NCI-H510A treated with DMSO at 0.1 percent for 48 hours (cell line): ENCODE data around the gene BZW1.
"Not testable (repeated sequence)": the region's sequence is repeated elsewhere in the genome, so short reads cannot be mapped to it uniquely, and the experiment has no call there.

ENCODE experiments used
- DNase-seq: peaks from one replicate; lab custom pipeline; 2025; lab: John Stamatoyannopoulos, UW

BZW1 gene

DNA sequence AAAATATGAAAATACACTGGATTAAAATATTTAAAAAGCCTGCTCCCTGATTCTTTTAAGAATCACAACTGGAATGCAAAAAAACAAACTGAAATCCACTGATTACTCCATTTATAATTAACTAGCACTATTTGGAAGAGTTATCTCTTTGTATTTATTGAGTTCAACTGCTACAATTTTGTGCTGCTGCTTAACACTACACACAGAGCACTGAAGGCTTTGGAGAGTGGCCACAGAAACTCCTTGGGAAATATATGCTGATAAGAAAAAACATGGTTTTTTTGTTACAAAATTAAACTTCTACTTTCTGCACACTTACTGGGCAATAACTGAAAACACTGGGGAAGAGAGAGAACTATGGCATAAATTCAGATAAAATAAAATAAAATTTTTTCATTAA lies 19.8 kb upstream of the BZW1 start:
- DNase-seq: no peak

DNA sequence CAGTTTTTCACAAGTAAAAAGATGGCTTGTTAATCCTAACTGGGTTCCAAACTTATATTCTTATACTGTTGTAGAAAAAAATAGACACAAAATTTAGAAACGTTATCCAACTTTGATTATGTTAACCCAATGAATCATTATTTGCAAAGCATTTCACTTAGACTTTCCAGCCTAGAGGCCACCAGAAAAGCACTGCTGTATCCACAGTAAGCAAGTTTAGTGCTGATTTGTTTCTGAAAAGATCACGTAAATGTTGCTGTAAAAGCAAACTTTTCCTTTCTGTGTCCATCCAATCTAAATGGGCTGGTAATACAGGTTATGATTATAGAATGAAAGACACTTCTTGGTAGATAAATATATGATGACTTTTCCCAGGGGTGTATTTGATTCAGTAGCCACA lies 17.6 kb upstream of the BZW1 start:
- DNase-seq: no peak

DNA sequence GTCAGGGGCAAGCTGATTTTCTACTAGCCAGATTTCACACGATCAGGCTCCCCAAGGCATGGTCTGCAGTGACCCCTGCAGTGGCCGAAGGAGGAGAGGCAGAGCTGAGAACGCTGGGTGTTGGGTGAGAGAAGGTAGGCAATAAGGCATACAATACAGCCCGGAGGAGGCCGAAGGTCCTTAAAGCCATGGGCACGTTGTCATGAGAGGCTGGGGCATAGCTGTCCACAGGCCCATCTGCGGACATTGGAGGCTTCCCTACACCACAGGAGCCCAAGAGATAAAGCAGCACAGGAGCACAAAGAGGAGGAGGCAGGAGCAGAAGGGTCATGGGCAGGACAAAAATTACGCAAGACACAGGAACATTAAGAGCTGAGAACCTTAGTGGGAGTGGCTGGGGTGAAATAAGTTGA lies 16.7 kb upstream of the BZW1 start:
- DNase-seq: no peak

DNA sequence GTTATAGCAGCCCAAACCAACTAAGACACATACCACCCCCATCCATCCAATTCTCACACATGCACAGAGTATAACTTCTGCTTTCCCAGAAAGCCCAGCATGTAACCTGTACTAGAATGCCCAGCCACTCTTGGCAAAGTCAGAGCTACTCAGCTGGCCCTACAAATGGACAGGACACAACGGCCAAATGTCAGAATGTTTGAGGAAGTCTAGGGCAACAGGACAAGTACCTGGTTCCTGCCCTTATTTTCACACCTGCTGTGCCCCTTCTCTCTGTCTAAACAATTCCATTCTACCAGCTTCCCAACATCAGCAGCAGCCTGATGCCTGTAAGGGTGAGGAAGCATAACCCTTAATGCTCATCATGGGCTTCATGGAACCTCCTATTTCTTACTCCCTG lies 15.1 kb upstream of the BZW1 start:
- peak; percentile 15 for DNase-seq

DNA sequence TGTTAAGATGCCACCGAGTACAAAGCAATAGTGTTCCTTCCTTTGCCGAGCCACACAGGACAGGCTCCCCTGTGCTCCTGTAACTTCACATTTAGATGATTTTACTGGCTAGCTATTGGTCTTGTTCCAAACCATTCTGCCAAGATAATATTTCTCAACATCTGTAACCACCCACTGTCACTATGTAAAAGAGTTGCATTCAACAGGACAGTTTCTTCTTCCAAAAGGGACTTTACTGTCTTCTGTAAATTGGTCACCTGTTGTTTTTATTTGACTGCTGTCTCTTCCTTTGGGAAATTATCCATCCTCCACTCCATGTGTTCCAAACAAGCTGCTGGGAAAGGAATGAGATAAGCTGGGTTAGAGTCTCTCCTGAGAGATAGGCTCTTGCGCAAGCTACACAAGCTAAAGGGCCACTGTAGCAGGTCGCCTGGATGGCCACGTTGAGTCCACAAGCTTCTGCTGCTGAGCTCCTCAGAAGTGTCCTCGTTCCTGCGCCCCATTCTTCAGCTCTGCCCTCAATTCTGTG lies 14.4 kb upstream of the BZW1 start:
- no peak for DNase-seq

DNA sequence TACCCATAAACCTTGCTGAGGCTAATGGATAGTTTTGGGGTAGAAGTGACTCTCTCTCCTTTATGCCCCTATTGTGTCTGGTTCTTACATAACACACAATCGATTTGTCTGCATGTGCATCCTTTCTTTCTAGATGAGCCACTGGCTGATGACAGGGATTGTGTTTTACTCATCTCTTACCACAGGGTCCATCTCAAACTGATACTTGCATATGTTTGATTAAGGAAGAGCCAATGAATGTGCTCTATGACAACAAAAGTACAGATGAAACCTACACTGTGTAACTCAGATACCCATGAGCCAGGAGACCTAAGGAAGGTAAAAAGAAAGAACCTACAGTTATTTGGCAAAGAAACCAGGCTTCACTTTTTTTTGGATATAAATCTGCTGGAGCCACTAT lies 13.2 kb upstream of the BZW1 start:
- DNase-seq: no peak

DNA sequence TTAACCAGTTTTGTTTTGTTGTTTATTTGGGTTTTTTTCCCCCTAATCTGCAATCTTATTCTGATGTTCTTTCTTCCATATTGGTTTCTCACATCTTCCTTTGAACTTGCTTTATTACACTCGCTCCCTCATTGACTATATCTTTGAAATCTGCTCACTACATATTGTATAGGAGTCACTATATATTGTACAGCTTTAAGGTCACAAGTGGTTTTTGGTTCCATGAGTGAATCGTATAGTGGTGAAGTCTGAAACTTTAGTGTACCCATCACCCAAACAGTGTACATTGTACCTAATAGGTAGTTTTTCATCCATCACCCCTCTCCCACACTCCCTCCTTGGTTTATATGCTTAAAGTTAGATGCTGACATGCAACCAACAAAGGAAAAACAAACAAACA lies 11.3 kb upstream of the BZW1 start:
- DNase-seq: no peak

DNA sequence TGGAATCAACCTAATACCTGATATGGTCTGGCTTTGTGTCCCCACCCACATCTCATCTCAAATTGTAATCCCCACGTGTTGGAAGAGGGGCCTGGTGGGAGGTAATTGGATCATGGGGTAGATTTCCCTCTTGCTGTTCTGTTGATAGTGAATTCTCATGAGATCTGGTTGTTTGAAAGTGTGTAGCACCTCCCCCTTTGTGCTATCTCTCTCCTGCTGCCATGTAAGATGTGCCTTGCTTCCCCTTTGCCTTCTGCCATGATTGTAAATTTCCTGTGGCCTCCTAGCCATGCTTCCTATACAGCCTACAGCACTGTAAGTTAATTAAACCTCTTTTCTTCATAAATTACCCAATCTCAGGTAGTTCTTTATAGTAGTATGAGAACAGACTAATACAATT lies 10.3 kb upstream of the BZW1 start:
- DNase-seq: not testable (repeated sequence)

DNA sequence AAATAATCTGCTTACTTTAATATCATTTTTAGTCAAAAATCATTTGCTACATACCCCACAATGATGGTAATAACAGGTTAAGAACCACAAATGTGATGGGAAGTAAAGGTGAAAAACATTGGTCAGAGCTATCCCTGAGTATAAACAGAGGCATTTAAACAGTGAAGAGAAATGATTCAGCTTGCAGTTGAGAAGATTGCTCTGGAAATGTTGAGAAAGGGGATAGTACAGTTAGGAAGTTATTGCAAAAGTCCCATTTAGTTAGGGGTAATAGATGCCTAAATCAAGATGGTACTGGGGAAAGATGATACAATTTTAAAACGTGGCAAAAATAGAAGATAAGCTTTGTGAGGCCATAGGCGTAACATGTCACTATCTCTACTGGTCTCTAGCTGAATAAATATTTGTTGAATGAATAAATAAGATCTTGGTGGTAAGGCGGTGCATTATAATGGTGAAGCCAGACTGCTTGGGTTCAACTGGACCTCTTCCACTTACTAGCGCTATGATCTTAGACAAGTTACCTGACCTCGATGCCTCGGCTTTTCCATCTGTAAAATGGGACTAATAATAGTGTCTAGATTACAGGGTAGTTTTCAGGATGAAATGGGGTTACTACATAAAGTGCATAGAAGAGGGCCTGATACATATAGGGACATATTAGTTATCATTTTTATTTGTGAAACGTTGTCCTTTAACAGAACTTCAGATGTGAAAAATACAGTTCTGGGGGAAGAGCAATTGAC lies 2.0 kb upstream of the BZW1 start:
- no peak for DNase-seq

DNA sequence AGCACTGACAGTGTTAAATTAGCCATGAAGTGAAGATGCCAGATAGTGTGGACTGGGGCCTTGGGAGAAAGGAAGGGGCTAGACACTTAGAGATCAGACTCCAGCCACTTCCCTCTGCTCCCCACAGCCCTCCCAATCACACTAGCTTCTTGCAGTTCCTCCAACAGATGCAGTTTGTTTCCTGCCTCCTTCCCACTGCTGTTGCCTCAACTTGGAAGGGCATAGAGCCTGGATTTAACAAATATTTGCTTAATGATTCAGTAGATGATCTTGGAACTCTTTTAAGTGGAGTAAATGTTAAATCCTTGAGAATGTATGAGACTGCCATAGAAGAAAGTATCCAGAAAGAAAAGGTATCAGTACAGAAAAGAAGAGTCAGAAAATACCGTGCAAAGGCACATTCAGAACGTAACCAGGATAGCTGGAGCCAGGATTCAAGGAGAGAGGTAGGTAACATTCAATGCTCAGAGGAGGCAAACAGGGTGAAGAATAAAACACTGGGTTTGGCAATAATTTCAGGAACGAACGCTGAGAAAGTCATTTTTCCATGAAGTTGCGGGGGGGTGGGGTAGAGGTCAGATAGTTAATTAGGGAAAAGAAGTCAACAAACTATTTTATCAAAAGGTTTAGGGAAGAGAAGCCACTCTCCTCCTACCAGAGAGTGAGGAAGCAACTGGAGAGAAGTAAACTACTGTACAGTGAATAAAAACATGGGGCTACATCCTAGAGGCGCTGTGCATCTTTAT lies 1.3 kb upstream of the BZW1 start:
- DNase-seq: peak; percentile 7

DNA sequence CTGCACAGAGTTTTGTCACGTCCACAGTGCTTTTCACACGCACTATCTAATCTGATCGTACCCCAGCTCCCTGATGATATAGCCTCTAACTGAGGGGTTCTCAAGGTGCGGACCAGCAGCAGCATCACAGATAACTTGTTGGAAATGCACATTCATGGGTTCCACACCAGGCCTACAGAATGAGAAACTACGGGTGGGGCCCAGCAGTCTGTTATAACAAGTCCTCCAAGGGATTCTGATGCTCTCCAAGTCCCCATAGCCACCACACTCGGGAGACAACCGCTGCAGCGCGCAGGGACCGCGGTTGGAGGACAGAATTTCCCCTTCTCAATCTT lies 745 bp upstream of the BZW1 start:
- DNase-seq: no peak

DNA sequence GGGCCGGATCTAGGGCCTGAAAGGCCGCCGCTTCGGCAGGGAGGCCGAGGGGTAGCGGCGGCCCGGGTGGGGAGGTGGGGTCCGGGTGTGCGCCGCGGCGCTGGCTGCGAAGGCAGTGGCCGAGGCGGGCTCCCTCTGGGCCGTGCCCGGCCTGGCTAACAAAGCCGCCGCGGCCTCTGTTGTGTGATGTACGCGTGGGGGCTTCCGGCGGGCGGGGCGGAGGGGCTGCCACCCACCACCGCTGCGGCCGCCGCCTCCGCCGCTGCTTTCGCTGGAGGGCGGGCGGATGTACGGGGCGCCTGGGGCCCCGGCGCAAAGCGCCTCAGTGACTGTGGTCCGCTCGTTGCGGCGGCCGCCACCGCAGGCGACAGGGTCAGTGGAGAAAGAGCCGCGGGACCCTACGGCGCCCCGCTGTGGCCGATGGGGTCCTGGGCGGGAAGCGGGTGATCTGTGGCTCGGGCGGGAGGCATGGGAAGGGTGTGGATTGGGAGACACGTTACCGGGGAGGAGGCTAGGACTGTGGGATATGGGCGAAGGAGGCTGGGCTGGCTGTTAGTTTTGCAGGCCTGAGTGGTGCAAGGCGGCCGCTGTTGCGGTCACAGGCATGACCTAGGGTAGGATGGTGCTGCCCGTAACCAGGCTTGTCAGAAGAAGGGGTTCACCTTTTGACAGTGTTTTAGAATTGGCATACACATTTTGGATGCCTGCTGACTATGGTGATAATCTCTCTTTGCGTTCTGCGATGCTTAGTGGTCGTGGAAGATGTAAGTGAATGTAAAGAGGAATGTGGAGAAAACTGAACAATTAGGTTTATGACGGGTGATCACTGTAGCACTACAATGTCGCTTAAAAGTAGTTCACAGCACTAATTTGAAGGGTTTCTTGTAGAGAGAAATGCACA lies 662 bp downstream of the BZW1 start:
- DNase-seq: peak; percentile 20

DNA sequence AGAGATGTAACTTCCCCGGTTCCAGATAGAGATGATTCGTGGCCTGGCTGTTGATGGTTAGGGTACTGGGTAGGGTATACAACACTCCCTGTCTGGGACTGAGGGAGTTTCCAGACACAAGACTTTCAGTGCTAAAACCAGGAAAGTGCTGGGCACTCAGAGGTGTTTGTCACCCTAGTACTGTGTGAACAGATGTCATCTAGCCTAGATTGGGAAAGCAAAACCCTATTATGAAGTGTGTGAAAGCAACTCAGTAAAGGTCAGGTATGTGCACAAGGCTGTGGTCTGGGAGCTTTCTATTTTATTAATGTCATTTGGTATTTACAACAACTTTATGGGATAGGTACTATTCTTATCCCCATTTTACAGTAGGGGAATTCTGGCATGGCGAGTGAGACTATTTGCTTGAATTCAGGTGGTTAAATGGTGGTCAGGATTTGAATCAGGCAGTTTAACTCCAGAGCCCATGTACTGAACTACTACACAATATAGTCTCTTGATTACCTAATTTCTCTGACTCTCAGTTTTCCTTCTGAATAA lies 2.6 kb downstream of the BZW1 start:
- DNase-seq: no peak

DNA sequence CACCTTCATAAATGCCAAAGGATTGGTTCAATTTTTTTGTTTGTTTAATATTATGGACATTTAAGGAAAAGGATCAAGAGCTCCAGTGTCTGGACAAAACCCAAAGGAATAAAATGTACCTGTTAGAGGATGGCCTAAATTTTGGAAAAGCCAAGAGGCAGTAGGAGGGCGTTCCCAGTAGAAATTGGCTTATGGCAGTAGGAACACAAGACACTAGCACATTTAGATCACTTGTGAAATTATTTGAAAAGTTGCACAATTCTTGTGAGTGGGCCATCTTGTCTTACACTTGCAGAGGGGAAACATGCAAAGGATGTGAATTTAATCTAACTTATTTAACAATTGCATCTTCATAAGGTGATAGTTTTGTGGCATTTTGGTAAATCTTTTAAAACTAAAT lies 3.2 kb downstream of the BZW1 start:
- no peak for DNase-seq

DNA sequence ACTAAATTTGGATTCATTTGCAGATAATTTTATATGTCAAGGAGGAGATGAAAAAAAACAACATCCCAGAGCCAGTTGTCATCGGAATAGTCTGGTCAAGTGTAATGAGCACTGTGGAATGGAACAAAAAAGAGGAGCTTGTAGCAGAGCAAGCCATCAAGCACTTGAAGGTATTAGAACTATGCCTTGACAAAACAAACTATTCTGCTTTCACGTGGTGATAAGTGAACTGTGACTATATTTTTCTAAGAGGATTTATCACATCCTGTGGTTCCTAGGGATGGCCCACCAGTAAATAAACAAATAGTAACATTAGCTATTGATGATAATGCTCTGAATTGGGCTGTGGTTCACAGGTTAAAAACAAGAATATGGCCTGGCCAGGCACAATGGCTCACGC lies 7.0 kb downstream of the BZW1 start:
- DNase-seq: not testable (repeated sequence)

DNA sequence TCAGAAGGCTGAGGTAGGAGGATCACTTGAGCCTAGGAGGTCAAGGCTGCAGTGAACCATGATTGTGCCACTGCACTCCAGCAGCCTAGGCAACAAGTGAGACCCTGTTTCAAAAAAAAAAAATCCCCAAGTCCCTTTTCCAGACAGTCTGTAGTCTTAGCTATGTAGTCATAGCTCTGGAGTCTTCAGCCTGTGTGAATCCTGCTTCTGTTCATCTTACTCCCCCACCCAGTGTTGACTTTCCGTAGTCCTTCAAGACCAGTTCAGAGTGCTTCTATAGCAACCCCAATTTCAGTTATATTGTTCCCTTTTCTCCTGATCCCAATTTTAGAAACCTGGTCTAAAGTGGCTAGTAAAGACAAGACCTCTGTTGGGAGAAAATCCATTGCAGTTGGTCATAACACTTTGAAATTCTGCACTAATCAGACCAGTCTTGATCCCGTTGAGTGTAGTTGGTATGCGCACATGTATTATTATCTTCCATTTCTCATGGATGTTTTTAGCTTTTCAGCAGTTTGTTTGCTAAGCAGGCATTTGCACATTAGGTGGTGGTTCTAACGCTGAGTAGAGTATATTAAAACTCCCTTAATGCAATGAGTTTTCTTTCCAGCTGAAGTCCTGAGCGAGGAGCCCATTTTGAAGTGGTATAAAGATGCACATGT lies 9.0 kb downstream of the BZW1 start:
- DNase-seq: no peak

DNA sequence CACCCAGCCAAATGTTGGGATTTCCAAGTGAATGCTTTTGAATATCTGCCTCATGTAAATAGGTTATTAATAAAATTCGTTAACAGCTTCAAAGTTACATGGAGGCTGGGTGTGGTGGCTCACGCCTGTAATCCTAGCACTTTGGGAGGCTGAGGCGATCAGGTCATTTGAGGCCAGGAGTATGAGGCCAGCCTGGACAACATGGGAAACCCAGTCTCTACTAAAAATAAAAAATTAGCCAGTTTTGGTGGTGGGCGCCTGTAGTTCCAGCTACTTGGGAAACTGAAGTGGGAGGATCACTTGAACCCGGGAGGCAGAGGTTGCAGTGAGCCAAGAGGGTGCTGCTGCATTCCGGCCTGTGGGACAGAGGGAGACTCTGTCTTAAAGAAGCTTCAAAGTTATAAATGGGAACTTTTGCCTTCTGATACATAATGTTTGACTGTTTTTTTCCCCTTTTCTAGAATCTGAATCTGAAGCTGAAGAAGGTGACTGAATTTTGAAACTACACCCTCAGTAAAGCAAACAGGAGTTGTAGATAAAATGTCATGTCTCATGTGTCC lies 10.1 kb downstream of the BZW1 start:
- DNase-seq: no peak

DNA sequence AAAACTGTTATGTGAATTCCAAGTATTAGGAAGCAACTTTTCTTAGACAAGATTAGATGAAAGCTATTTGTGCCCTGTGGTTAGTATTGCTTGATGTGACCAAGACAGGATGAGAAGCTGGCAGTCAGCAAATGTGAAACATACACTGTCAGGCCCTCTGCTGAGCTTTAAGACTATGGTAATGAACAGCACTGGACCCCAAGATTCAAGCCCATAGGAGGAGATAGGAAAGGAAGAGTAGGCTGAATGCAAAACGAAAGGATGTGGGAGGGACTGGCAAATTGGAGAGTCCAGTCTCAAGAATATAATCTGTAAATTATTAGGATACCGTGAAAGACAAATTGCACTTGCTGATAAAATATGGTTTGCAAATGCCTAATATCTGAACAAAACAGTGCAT lies 16.4 kb downstream of the BZW1 start:
- no peak for DNase-seq

DNA sequence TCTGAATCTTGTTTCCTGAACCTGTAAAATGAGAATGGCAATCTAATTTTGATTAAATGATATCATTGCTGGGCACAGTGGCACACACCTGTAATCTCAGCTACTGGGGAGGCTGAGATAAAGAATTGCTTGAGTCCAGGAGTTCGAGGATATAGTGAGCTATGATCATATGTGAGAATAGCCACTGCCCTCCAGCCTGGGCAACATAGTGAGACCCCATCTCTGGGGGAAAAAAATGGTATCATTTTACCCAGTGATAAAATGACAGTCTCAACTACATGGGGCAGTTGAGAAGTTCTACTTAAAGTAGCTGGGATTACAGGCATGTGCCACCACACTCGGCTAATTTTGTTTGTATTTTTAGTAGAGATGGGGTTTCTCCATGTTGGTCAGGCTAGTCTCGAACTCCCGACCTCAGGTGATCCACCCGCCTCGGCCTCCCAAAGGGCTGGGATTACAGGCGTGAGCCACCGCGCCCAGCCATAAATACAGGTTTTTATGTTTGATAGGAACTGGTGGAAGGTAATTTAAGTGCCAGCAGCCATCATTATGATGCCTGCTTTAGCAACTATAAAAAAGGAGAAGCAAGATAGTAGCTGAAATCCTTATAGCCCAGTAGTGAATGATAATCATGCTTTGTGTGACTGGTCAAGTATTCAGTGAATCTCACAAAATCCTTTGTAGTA lies 17.0 kb downstream of the BZW1 start:
- no peak for DNase-seq

DNA sequence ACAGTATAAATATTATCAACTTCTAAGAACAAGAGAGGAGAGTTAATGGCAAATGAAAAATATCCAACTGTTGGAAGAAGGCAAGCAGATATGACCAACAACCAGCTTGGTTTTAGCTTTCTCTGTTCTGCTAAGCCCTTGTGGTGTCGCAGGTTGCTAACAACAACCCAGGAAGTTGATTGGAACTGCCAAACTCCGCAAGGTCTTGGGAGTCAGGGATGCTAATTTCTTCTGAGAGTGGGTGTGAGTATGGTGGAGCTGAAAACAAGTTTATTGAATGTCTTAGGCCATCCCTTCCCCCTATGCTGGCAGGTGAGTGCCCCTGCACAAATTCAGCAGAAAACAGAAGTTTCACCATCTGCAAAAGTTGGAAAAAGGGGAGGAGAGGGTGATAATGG lies 17.5 kb downstream of the BZW1 start:
- no peak for DNase-seq

DNA sequence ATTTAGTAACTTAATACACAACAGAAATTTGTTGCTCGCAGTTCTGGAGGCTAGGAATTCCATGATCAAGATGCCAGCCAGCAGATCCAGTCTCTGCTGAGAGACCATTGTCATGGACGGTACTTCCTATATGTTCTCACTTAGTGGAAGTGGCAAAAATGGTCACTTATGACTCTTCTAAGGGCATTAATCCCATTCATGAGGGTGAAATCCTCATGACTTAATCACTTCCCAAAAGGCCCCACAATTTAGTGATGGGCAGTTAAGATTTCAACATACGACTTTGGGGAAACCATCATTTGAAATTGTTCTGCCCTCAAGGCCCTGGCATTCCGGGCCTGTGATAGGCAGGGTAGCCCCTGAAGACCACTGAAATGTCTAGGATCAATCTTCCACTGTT lies 23.0 kb downstream of the BZW1 start:
- no peak for DNase-seq
